ENCODE measurements around the gene COL23A1. TPM values are rescaled to one million over a fixed set of nuclear protein-coding genes. Genes with fewer than 3 reads are reported as not detected.

The COL23A1 gene
- total RNA-seq, 1 experiment from 2014 or later = 18.0 TPM

DNA sequence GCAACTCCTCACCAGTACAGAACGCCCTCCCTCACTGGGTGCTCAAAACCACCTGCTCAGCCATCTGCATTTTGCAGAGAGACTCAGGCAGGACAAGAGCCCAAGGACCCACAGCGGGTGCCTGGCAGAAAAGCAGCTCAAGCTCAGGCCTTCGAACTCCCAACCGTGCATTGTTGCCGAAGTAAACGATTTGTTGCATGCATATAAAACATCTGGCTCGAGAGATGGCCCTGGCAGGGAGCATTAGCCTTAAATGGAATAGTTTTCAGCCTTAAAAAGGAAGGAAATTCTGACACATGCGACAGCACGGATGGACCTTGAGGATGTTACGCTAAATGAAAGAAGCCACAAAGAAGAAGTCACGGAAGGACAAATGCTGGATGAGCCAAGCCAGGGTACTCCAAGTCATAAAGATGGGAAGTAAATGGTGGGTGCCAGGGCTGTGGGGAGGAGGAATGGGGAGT is 197.2 kb downstream of the COL23A1 start:
- Histone ChIP-seq H3K36me3 (replicated peaks; ENCODE audit: control insufficient read depth, insufficient read depth, low read length) (no peaks in the 10 kb centered on the region), H3K4me3 (ENCODE audit: insufficient read depth, low read depth, low read length) (no peak overlapping the region), H3K27me3 (ENCODE audit: control insufficient read depth, insufficient read depth, low read length) (no peaks in the 10 kb centered on the region)
- peak; percentile 24 for DNase-seq

DNA sequence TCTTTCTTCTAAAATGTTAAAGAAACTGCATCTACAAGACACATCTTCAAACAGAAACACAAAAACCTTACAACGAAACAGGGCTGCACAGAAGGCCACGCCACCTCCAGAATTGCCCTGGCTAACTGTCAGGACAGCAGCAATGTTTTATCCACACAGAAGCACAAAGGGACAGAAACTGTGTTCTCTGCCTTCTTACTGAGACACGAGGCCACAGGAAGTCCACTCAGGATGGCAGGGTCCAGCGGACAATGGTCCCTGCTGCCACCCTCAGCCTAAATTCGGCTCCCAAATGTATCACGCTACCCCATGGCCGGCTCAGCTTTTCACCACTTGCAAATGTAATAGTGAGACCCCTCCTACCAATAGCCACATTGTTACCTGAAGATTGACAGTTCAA is 197.8 kb downstream of the COL23A1 start:
- Histone ChIP-seq H3K36me3 (replicated peaks; ENCODE audit: control insufficient read depth, insufficient read depth, low read length) (no peaks in the 10 kb centered on the region), H3K4me3 (ENCODE audit: insufficient read depth, low read depth, low read length) (no peak overlapping the region)
- DNase-seq = peak; percentile 20

DNA sequence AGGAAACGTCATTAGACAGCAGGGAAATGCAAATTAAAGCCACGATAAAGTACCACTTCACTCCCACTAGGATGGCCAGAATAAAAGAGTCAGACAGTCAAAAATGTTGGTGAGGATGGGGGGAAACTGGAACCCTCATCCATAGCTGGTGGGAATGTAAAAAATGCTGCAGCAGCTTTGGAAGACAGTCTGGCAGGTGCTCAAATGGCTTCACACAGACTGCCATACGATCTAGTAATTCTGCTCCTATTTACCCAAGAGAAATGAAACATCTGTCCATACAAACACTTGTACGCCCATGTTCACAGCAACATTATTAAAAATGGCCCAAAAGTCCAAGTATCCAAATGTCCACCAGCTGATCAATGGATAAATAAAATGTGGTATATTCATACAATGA is 198.7 kb downstream of the COL23A1 start:
- Histone ChIP-seq H3K36me3 (replicated peaks; ENCODE audit: control insufficient read depth, insufficient read depth, low read length) (no peaks in the 10 kb centered on the region), H3K4me3 (ENCODE audit: insufficient read depth, low read depth, low read length) (no peak overlapping the region), H3K27me3 (ENCODE audit: control insufficient read depth, insufficient read depth, low read length) (no peaks in the 10 kb centered on the region)
- DNase-seq = no peak

More for the DNA sequence above, 197.8 kb downstream of the COL23A1 start:
- no peaks in the 10 kb centered on the region for H3K27me3 ChIP-seq (ENCODE audit: control insufficient read depth, insufficient read depth, low read length)

DNA sequence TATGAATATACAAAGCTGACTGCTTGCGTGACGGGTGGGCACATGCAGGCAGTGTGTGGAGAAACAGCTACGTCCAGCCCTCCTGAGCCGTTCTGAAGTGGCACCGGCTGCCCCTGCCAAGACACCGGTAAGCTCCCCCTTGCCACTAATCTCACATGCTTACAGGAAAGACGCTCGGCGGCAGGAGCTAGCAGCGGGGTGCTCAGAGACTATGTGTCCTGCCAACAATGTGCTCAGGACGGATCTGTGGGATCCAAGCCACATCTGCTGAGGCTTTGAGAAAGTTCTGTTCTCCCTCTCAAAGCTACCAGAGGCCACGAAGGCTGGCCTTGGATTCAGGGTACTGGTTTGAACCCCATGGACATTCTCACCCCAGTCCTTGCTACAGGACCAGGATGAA is 200.4 kb downstream of the COL23A1 start:
- Histone ChIP-seq H3K27me3 (ENCODE audit: control insufficient read depth, insufficient read depth, low read length) (no peaks in the 10 kb centered on the region), H3K4me3 (ENCODE audit: insufficient read depth, low read depth, low read length) (no peak overlapping the region), H3K36me3 (replicated peaks; ENCODE audit: control insufficient read depth, insufficient read depth, low read length) (no peaks in the 10 kb centered on the region)
- DNase-seq = peak; percentile 40

DNA sequence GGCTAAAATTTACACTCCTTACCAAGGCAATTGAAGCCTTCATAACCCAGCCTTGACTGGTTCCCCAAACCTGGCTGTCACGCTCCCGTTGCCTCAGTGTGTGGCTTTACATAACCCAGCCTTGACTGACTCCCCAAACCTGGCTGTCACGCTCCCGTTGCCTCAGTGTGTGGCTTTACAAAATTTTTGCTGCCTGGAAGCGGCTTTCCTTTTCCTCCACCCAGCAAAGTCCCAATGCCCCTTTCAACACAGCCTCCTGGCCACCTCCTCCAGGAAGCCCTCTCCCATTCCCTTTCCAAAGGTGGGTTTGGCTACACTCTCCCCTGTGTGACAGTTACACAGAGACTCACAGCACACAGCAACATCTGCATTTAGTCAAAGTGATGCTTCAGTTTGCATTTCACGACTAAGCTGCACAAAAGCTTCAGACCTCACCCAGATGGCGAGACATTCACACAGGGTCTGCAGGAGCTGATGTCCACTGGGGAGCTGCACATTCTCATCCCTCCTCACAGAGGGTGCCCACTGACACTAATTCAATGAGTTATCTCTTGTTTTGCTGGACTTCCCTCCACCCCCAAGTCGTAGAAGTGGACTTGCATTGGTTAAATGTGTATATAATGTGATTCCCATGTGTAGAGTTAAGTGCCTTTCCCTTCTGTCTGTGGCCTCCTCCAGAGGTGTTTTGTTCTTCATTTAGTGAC is 201.0 kb downstream of the COL23A1 start:
- Histone ChIP-seq H3K4me3 (ENCODE audit: insufficient read depth, low read depth, low read length) (no peak overlapping the region), H3K27me3 (ENCODE audit: control insufficient read depth, insufficient read depth, low read length) (no peaks in the 10 kb centered on the region), H3K36me3 (replicated peaks; ENCODE audit: control insufficient read depth, insufficient read depth, low read length) (no peaks in the 10 kb centered on the region)
- DNase-seq = peak; percentile 19

DNA sequence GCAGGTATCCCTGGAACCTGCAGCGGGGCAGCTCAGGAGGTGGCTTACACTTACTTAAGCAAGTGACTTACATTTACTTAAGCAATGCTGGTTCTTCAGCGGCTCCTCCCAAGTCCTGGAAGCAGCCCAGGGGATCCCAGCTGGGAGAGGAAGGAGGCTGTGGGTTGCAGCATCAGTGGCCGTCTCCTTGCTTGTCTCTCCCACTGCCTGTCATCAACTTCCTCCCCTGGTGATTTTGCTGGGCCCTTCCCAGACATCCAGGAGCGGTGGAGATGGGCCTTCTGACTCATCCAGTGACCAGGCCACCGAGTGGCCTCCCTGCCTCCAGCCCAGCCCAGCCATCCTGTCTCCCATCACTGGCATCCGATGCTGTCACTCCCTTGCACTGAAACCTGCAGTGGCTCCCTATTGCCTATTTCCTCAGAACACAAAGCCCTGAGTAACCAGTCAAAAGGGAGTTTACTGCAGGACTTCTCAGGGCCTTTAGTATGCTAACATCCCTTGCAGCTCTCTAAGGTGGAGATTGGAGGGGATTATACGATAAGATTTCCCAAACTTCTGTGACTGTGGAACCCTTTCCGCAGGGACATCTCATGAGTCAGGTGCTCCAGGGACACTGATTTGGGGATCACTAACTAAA is 201.7 kb downstream of the COL23A1 start:
- H3K4me3 ChIP-seq (ENCODE audit: insufficient read depth, low read depth, low read length) = no peak overlapping the region
- H3K36me3 ChIP-seq (replicated peaks; ENCODE audit: control insufficient read depth, insufficient read depth, low read length) = no peaks in the 10 kb centered on the region
- no peaks in the 10 kb centered on the region for H3K27me3 ChIP-seq (ENCODE audit: control insufficient read depth, insufficient read depth, low read length)
- peak; percentile 38 for DNase-seq

DNA sequence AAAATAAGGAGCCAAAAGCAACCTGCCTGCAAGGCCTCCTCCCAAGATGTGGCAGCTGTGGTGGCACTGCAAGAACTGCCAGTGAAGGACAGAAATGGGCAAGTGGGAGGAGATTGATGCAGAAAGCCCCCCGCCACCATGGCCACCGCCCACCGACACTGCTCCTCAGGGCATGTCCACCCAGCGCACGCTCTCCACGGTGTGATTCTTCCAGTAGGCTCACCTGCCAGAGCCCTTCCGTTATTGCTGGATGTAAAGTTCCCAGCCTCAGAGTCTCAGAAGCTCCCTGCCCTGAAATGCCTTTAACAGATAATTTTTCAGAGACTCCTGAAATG is 202.4 kb downstream of the COL23A1 start:
- H3K27me3 ChIP-seq (ENCODE audit: control insufficient read depth, insufficient read depth, low read length) = no peaks in the 10 kb centered on the region
- H3K36me3 ChIP-seq (replicated peaks; ENCODE audit: control insufficient read depth, insufficient read depth, low read length) = no peaks in the 10 kb centered on the region
- DNase-seq = peak; percentile 36
- H3K4me3 ChIP-seq (ENCODE audit: insufficient read depth, low read depth, low read length) = no peak overlapping the region

DNA sequence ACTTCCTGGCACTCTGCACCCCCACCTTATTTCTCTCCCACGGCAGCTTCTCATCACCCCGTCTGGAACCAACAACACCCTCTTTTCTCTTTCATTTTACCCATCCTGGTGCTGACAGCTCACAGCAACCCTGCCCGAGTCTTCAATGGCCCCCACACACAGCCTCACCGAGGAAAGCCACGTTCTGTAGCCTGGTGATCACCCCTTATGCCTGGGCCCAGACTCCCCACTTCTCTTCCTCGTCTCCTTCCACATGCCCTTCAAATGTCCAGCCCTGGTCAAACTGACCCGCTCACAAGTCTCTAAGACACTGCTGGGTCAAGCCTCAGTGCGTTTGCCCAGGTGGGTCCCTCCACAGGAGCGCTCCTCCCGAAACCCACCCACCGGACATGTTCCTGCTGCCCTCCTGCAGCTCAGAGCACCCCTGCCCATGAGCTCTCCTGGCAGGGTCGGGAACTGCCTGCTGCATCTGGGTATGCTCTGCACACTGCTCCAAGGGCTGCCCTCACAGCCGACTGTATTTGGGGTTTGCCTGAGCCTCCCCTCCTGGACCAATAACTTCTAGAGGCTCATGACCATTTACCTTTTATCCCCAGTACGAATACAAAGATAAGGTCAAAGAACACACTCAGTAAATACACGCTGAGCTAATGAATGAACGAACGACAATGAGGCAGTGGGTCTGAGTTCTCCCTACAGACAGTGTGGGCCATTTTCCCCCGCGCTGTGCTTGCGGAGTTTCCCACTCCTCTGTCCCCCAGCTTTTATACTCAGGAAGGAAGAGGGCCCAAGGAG is 202.9 kb downstream of the COL23A1 start:
- no peaks in the 10 kb centered on the region for H3K36me3 ChIP-seq (replicated peaks; ENCODE audit: control insufficient read depth, insufficient read depth, low read length)
- no peak overlapping the region for H3K4me3 ChIP-seq (ENCODE audit: insufficient read depth, low read depth, low read length)
- DNase-seq = peak; percentile 52
- H3K27me3 ChIP-seq (ENCODE audit: control insufficient read depth, insufficient read depth, low read length) = no peaks in the 10 kb centered on the region

DNA sequence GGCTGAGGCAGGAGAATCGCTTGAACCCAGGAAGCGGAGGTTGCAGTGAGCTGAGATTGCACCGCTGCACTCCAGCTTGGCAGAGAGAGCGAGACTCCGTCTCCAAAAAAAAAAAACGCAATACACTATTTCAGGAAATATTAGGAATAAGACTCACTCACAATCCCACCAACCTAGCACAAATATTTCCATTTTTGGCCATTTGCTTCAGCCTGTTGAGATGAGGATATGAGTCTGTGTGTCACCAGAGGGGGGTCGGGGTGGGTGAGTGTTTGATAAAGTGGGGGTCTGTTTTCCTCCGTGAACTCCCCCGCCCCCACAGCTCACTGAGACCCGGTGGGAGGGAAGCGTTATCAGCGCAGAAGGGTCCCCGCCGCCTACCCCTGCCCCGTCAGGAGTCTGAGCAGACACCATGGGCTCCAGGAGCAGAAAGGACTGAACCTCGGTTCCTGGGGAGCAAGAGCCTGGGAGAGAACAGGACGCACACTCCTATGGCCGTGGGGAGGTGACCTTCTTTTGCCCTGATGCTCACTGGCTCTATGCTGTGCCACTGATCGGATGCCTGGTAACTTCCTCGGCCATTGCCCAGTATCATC is 203.8 kb downstream of the COL23A1 start:
- no peaks in the 10 kb centered on the region for H3K27me3 ChIP-seq (ENCODE audit: control insufficient read depth, insufficient read depth, low read length)
- no peaks in the 10 kb centered on the region for H3K36me3 ChIP-seq (replicated peaks; ENCODE audit: control insufficient read depth, insufficient read depth, low read length)
- DNase-seq = peak; percentile 46
- H3K4me3 ChIP-seq (ENCODE audit: insufficient read depth, low read depth, low read length) = no peak overlapping the region

DNA sequence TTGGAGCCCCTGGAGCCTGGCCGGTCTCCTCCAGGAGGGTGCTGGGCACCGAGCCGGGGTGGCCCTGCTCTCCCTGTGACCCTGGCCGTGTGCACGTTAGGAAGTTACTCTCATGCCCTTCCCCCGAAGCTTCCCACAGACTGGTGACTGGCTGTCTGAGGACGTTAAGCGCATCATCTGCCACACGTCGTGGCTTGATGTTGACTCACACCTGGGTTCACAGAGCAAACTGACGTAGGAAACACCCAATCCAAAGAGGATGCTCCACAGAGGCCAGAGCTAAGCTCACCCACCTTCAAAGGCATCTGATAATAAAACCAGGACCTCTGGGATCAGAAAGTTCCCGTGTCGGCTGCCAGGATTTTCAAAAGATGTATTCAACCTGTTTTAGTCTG is 204.7 kb downstream of the COL23A1 start:
- DNase-seq = peak; percentile 55
- Histone ChIP-seq H3K27me3 (ENCODE audit: control insufficient read depth, insufficient read depth, low read length) (no peaks in the 10 kb centered on the region), H3K4me3 (ENCODE audit: insufficient read depth, low read depth, low read length) (no peak overlapping the region), H3K36me3 (replicated peaks; ENCODE audit: control insufficient read depth, insufficient read depth, low read length) (no peaks in the 10 kb centered on the region)

DNA sequence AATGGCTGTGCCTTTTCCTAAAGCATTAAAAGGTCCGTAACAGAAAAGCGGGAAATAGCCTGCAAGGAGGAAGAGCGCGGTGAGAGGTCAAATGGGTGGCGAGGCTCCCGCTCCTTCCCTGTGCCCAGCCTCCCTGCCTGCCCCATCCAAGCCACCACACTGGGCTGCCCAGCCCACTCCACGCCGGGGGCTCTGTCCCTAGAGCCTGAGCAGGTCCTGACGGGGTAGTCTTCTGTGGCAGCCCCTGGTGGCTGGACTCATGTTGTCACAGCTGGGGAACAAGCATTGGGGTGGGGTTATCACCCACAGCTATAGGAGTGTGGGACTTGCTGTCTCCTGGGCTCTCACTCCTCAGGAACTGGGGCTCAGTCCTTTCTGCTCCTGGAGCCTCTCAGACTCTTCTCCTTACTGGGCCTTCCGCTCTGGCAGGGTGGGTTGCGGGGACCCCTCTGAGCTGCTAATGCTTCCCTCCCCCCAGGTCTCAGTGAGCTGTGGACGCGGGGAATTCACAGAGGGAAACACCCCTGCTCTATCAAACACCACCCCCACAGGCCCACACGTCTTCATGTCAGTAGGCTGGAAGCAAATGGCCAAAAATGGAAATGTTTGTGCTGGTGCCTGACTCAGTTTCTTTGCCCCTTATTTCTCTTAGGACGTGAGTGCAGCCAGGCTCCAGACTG is 205.2 kb downstream of the COL23A1 start:
- no peaks in the 10 kb centered on the region for H3K27me3 ChIP-seq (ENCODE audit: control insufficient read depth, insufficient read depth, low read length)
- no peak overlapping the region for H3K4me3 ChIP-seq (ENCODE audit: insufficient read depth, low read depth, low read length)
- DNase-seq = peak; percentile 74
- no peaks in the 10 kb centered on the region for H3K36me3 ChIP-seq (replicated peaks; ENCODE audit: control insufficient read depth, insufficient read depth, low read length)

DNA sequence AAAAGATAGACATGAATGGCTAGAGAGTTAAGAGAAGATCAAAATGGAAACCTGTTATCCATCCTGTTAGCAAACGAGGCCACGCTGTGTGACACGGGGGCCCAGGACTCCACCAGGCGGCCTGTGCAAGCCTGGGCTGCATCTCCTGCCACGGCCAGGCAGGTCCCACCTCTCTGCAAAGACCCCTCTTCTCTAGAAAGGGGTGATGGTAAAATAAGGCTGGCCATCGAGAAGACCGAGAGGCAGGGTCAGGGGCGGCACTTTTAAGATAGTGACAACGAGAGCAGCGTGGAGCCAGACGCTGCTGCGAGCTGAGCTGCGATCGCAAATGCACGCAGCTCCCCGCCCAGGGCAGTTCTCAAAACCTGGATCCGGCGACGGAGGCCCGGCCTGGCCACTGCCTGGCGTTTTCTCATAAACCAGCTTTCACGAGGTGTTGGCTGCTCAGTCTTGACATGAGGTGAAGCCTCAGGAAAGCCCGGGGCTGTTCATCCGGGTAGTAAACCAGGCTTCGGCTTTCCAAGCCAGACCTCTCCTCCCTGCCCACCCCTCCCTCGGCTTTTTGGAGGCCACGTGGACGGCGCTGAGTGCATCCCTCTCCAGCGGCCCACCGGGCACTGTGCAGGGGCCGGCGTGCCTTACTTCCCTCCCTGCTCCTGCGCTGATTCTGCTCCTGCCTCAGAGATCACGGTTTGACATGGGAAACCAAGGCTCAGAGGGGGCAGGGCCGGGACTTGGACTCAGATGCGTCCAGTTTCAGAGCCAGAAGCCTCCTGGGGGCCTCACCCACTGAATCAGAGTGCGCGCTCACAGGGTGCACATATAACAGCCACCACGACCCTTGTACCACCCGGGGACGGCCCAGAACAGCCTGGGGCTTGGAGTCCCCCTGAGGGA is 206.0 kb downstream of the COL23A1 start:
- DNase-seq = peak; percentile 85
- no peaks in the 10 kb centered on the region for H3K27me3 ChIP-seq (ENCODE audit: control insufficient read depth, insufficient read depth, low read length)
- H3K4me3 ChIP-seq (ENCODE audit: insufficient read depth, low read depth, low read length) = no peak overlapping the region
- H3K36me3 ChIP-seq (replicated peaks; ENCODE audit: control insufficient read depth, insufficient read depth, low read length) = no peaks in the 10 kb centered on the region

DNA sequence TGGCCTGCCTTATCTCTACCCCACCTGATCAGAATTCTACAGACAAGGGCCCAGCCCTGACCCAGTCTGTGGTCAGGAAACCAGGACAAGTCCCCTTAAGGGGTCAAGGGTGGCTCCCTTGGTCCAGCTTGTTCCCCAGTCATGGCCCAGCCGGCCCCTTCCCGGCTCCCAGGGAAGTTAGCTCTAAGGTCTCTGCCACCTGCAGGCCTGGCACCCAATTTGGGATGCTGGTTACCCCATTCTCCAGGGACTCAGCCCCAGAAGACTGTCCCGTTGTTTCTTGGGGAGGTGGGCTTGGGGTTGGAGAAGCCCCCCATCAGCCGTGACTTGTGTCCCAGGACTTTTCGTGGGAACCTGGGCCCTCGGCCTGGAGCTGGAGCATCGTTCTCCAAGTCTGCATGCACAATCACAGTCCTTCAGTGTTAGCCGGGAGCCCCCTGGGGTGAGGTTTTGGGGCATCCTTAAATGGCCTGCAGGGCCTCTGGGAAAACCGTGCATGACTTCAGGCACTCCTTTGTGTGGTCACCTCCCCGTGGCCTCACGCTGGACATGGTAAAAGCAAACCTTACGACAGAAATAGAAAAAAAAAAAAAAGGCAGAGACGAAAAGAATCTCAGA is 206.8 kb downstream of the COL23A1 start:
- peak; percentile 55 for DNase-seq
- H3K36me3 ChIP-seq (replicated peaks; ENCODE audit: control insufficient read depth, insufficient read depth, low read length) = no peaks in the 10 kb centered on the region
- H3K27me3 ChIP-seq (ENCODE audit: control insufficient read depth, insufficient read depth, low read length) = no peaks in the 10 kb centered on the region
- no peak overlapping the region for H3K4me3 ChIP-seq (ENCODE audit: insufficient read depth, low read depth, low read length)
